IMR-90 (cell line): ENCODE measurements around the gene LRRC2. TPM values are rescaled to one million over a fixed set of nuclear protein-coding genes. Genes with fewer than 3 reads are reported as not detected.

ENCODE experiments used
- ATAC-seq: fragments of 200-7000 bp; cut with Tn5 transposase; 2 replicates; pipeline ENCODE4 v1.9.1; 2020; ENCODE audit warnings: low read depth, mild to moderate bottlenecking, moderate library complexity
- BruUV-seq: library from RNA; stranded (reverse); fragments of 400-500 nt; replicated peaks from 2 replicates; lab custom pipeline; 2021; lab: Mats Ljungman, UMichigan
- CTCF ChIA-PET: fragments of 300-600 bp; formaldehyde crosslinking; extraction: SDS; loops from one replicate; lab custom pipeline; 2021; ENCODE audit warnings: antibody characterized with exemption; lab: Yijun Ruan, JAX
- POLR2A ChIA-PET: fragments of 300-600 bp; sonication (Branson Sonifier 250); formaldehyde crosslinking; loops from one replicate; lab custom pipeline; 2022; ENCODE audit warnings: antibody characterized with exemption; ENCODE audit not compliant: unreplicated experiment; lab: Charles Lee
- DNase-seq: peaks from one replicate; pipeline ENCODE4 v3.0.0; 2013
- H2AFZ ChIP-seq: replicated peaks from 2 replicates; pipeline ENCODE3; 2013; ENCODE audit warnings: low read length, mild to moderate bottlenecking; ENCODE audit not compliant: poor library complexity
- H2AK5ac ChIP-seq: 2 replicates; pipeline ENCODE4 v1.6.1; 2013; ENCODE audit warnings: low read depth, low read length, inconsistent platforms
- H2AK9ac ChIP-seq: replicated peaks from 2 replicates; pipeline ENCODE3; 2013; ENCODE audit warnings: mild to moderate bottlenecking, low read depth, low read length, moderate library complexity; ENCODE audit not compliant: poor library complexity
- H2BK120ac ChIP-seq: 2 replicates; pipeline ENCODE4 v1.6.1; 2013; ENCODE audit warnings: low read depth, low read length, inconsistent platforms
- H2BK15ac ChIP-seq: 3 replicates; pipeline ENCODE4 v1.6.1; 2013; ENCODE audit warnings: low read depth, low read length, inconsistent platforms
- H2BK20ac ChIP-seq: 2 replicates; pipeline ENCODE4 v1.6.1; 2013; ENCODE audit warnings: low read depth, mild to moderate bottlenecking, inconsistent platforms, low read length, moderate library complexity
- H2BK5ac ChIP-seq: 2 replicates; pipeline ENCODE4 v1.6.1; 2013; ENCODE audit warnings: mild to moderate bottlenecking, low read depth, low read length, inconsistent platforms; ENCODE audit not compliant: poor library complexity, severe bottlenecking
- H3K14ac ChIP-seq: replicated peaks from 2 replicates; pipeline ENCODE4 v1.6.1; 2013; ENCODE audit warnings: low read depth, low read length, inconsistent platforms
- H3K18ac ChIP-seq: 2 replicates; pipeline ENCODE4 v1.6.1; 2013; ENCODE audit warnings: low read depth, low read length, control low read depth
- H3K23ac ChIP-seq: 2 replicates; pipeline ENCODE4 v1.6.1; 2013; ENCODE audit warnings: low read depth, low read length, inconsistent platforms
- H3K27ac ChIP-seq: 2 replicates; pipeline ENCODE4 v1.5.1; 2013; ENCODE audit warnings: mild to moderate bottlenecking, control low read depth, low read length; ENCODE audit not compliant: insufficient read depth
- H3K27me3 ChIP-seq: 2 replicates; pipeline ENCODE4 v1.6.1; 2013; ENCODE audit warnings: low read length; ENCODE audit not compliant: control insufficient read depth, insufficient read depth
- H3K36me3 ChIP-seq: 2 replicates; pipeline ENCODE4 v1.6.1; 2013; ENCODE audit warnings: low read length, mixed read lengths; ENCODE audit not compliant: control insufficient read depth, insufficient read depth
- H3K4ac ChIP-seq: 2 replicates; pipeline ENCODE4 v1.6.1; 2013; ENCODE audit warnings: low read depth, low read length, inconsistent platforms
- H3K4me1 ChIP-seq: 2 replicates; pipeline ENCODE4 v1.6.1; 2013; ENCODE audit warnings: low read length, mixed read lengths; ENCODE audit not compliant: control insufficient read depth, insufficient read depth
- H3K4me2 ChIP-seq: 2 replicates; pipeline ENCODE4 v1.6.1; 2013; ENCODE audit warnings: low read depth, mild to moderate bottlenecking, control low read depth, low read length, moderate library complexity
- H3K4me3 ChIP-seq: 2 replicates; pipeline ENCODE4 v1.5.1; 2013; ENCODE audit warnings: low read depth, mild to moderate bottlenecking, control low read depth, low read length, moderate library complexity; ENCODE audit not compliant: insufficient read depth
- H3K56ac ChIP-seq: 2 replicates; pipeline ENCODE4 v1.6.1; 2013; ENCODE audit warnings: low read length, inconsistent platforms; ENCODE audit not compliant: insufficient read depth; ENCODE audit errors: extremely low read depth
- H3K79me1 ChIP-seq, 2 experiments: 2 replicates each; pipeline ENCODE4 v1.6.1; 2013; ENCODE audit warnings: low read length in 2 of 2, inconsistent platforms in 1 of 2, low read depth in 1 of 2
- H3K9ac ChIP-seq: 2 replicates; pipeline ENCODE4 v1.6.1; 2013; ENCODE audit warnings: low read depth, low read length, control low read depth
- H3K9me1 ChIP-seq: 2 replicates; pipeline ENCODE4 v1.6.1; 2013; ENCODE audit warnings: low read length, inconsistent platforms; ENCODE audit not compliant: insufficient read depth
- H3K9me3 ChIP-seq: 2 replicates; pipeline ENCODE4 v1.6.1; 2013; ENCODE audit warnings: low read length; ENCODE audit not compliant: control insufficient read depth, insufficient read depth
- H4K20me1 ChIP-seq: 2 replicates; pipeline ENCODE4 v1.6.1; 2013; ENCODE audit warnings: low read length, inconsistent platforms; ENCODE audit not compliant: insufficient read depth
- H4K5ac ChIP-seq: 2 replicates; pipeline ENCODE4 v1.6.1; 2013; ENCODE audit warnings: mild to moderate bottlenecking, low read depth, low read length, control low read depth
- H4K8ac ChIP-seq, 2 experiments: 2 replicates each; pipeline ENCODE4 v1.6.1; 2013; ENCODE audit warnings: low read depth in 2 of 2, low read length in 2 of 2, control low read depth in 1 of 2, inconsistent platforms in 1 of 2
- H4K91ac ChIP-seq: 2 replicates; pipeline ENCODE4 v1.6.1; 2013; ENCODE audit warnings: low read depth, low read length, inconsistent platforms; ENCODE audit not compliant: insufficient read depth
- BHLHE40 ChIP-seq: fragments of 150-350 bp; IDR thresholded peaks from 2 replicates; pipeline ENCODE4 v1.6.1; 2016; ENCODE audit warnings: mild to moderate bottlenecking, low read depth, low read length
- CEBPB ChIP-seq: IDR thresholded peaks from 2 replicates; pipeline ENCODE4 v1.6.1; 2012; ENCODE audit warnings: low read depth, low read length, improper control_type of control experiment
- CHD1 ChIP-seq: IDR thresholded peaks from 2 replicates; pipeline ENCODE4 v1.6.1; 2012; ENCODE audit warnings: low read depth, low read length, improper control_type of control experiment
- CTCF ChIP-seq: conservative IDR thresholded peaks from 2 replicates; pipeline ENCODE4 v1.5.1; 2012; ENCODE audit warnings: mild to moderate bottlenecking, low read depth, low read length, improper control_type of control experiment
- FOS ChIP-seq: fragments of 150-350 bp; IDR thresholded peaks from 2 replicates; pipeline ENCODE4 v1.6.1; 2016; ENCODE audit warnings: low read depth, low read length
- MAFK ChIP-seq: IDR thresholded peaks from 2 replicates; pipeline ENCODE4 v1.6.1; 2012; ENCODE audit warnings: low read depth, low read length, improper control_type of control experiment
- MAZ ChIP-seq: IDR thresholded peaks from 2 replicates; pipeline ENCODE4 v1.6.1; 2012; ENCODE audit warnings: low read depth, mild to moderate bottlenecking, low read length, improper control_type of control experiment, moderate library complexity, borderline replicate concordance
- MXI1 ChIP-seq: IDR thresholded peaks from 2 replicates; pipeline ENCODE4 v1.6.1; 2012; ENCODE audit warnings: low read depth, mild to moderate bottlenecking, low read length, moderate library complexity, borderline replicate concordance
- POLR2A ChIP-seq: IDR thresholded peaks from 2 replicates; pipeline ENCODE4 v1.6.1; 2012; ENCODE audit warnings: mild to moderate bottlenecking, low read depth, low read length
- RAD21 ChIP-seq: IDR thresholded peaks from 2 replicates; pipeline ENCODE4 v1.6.1; 2012; ENCODE audit warnings: low read length, improper control_type of control experiment
- RFX5 ChIP-seq: IDR thresholded peaks from 2 replicates; pipeline ENCODE4 v1.8.0; 2012; ENCODE audit warnings: low read depth, mild to moderate bottlenecking, low read length, moderate library complexity
- SMC3 ChIP-seq: fragments of 150-350 bp; IDR thresholded peaks from 2 replicates; pipeline ENCODE4 v1.6.1; 2016; ENCODE audit warnings: low read depth, mild to moderate bottlenecking, antibody characterized with exemption, low read length, moderate library complexity
- WGBS, 2 experiments: methylation state at CpG; one replicate each; pipeline versions ENCODE4 v1.1.5 to v1.1.7; 2013; ENCODE audit warnings: missing lambda C conversion rate in 2 of 2; ENCODE audit not compliant: insufficient read length in 1 of 2; ENCODE audit errors: extremely low coverage in 2 of 2; 5-methylcytosine and 5-hydroxymethylcytosine counted together
- dilution Hi-C: fragments of 300-500 bp; cut with HindIII; formaldehyde crosslinking; loops from one replicate; pipeline ENCODE4 v1.14.3; 2018; ENCODE audit warnings: low sequenced_read_pairs; ENCODE audit not compliant: unreplicated experiment
- in situ Hi-C: fragments of 300-500 bp; cut with MboI; formaldehyde crosslinking; loops from 3 replicates; pipeline ENCODE4 v1.14.3; 2019; ENCODE audit warnings: low sequenced_read_pairs, inconsistent platforms, mixed read lengths
- intact Hi-C: fragments of 100-400 bp; cut with micrococcal nuclease; formaldehyde crosslinking; loops from 2 replicates; pipeline ENCODE4 v1.10.0; 2022
- polyA plus RNA-seq, 3 experiments: library from polyadenylated mRNA; depleted of rRNA; stranded (reverse); fragments of >200 nt; gene quantifications; 2 replicates each; pipeline ENCODE4 v1.2.3, GENCODE V29; 2012; ENCODE audit warnings: low replicate concordance in 1 of 3
- total RNA-seq: library from RNA; depleted of rRNA; stranded (reverse); fragments of >200 nt; gene quantifications from 2 replicates; pipeline ENCODE4 v1.2.3, GENCODE V29; 2012

The LRRC2 gene
- total and polyA plus RNA-seq, 2 of the 4 experiments (the other 2 are of a cell fraction): 2.9 to 4.1 TPM

- ATAC-seq (no peak), DNase-seq (no peak)
- Histone ChIP-seq H3K18ac (no peak overlapping the region; the same call in 1 of the 2 replicates), H3K36me3 (no peaks in the 10 kb centered on the region; the same call in 1 of the 2 replicates), H2AK5ac (no peak overlapping the region), H2BK120ac (0 out of 2 replicates have a peak overlapping the region, but pooled peaks have one; percentile 37), H2AK9ac (no peak overlapping the region), H3K14ac (no peak overlapping the region), H3K27ac (no peak overlapping the region), H3K4ac (no peak overlapping the region), H2BK20ac (no peak overlapping the region), H4K20me1 (no peaks in the 10 kb centered on the region), H4K91ac (no peak overlapping the region), H3K9me1 (peaks cover 5% of the 10 kb centered on the region), H4K5ac (no peak overlapping the region), H3K23ac (no peak overlapping the region), H3K9ac (no peak overlapping the region), H2AFZ (no peak overlapping the region), H3K27me3 (no peaks in the 10 kb centered on the region), H3K4me3 (no peak overlapping the region), H3K79me1 (no peaks in the 10 kb centered on the region), H3K9me3 (no peaks in the 10 kb centered on the region), H2BK15ac (peak overlapping the region; percentile 46; the same call in 1 of the 3 replicates), H3K4me2 (no peak overlapping the region), H2BK5ac (no peak overlapping the region), H3K56ac (no peak overlapping the region), H3K4me1 (peaks cover 5% of the 10 kb centered on the region), H4K8ac (peak overlapping the region in 1 of 2 experiments; percentile 66; a peak in 1 of 4 replicates)
- in situ Hi-C loops: no loop called here
- TF ChIP-seq SMC3 (no peak), POLR2A (no peak), FOS (no peak), CEBPB (no peak), MXI1 (no peak), CTCF (no peak), RAD21 (no peak), CHD1 (no peak), MAZ (no peak), MAFK (no peak), RFX5 (no peak), BHLHE40 (no peak)
- ChIA-PET CTCF (no interaction called here), POLR2A (no interaction called here)
- BruUV-seq: no TSS peak
- no CpG with 5 or more reads among the region's 2 CpGs for WGBS, 2 experiments
- intact Hi-C loops: no loop called here
- dilution Hi-C loops: no loop called here
Measured at GRCh38 chr3:46512191-46512749, 53.8 kb downstream of the LRRC2 start.
